ENCODE results near the gene THADA. TPM values are rescaled to one million over a fixed set of nuclear protein-coding genes. Genes with fewer than 3 reads are reported as not detected.

The THADA gene
- total RNA-seq, 1 experiment from 2014 or later = 20.1 TPM

DNA sequence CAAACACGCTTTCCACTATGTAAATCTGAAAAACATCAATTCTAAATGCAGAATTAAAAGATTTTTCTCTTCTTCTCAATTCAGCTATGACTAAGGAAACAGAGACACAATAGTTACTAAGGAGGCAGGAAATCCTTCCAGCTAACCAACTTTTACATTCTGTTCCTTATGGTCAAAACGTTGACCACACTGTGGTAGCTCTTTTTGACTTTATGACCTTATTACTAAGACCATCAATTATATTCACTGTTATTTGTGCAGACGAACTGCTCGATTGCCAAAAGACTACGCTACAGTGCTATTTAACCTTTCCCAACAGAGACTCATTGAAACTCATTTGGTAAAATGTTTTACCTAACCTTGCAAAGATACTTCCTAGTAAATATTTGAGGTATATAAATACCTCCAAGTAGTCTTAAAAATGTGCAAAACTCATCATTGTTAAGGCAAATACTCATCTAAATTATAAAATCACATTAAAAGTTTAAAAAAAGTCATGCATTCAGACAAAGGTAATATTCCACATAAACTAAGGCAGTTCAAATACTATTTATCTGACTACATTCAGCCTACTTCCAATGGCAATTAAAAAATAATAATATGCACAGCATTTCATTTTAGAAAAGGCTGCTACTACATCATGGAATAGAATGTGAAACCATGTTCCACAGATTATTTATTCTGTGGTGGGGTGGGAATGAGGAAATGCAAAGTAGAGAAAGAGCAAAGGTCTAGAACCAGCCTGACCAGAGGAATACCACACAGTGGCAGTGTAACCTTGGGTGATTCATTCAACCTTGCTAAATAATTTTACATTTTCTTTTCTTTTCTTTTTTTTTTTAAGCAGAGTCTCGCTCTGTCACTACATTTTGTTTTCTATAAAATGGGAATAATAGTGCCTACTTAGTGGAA is 139.9 kb downstream of the THADA start:
- Histone ChIP-seq H2BK12ac (ENCODE audit: insufficient read length, low read depth, low read length) (no peak overlapping the region), H3K9me3 (ENCODE audit: control insufficient read depth, low read depth, low read length) (no peaks in the 10 kb centered on the region), H3T11ph (ENCODE audit: low read length) (no peak overlapping the region), H3K79me1 (ENCODE audit: insufficient read depth, low read depth, low read length, poor library complexity, severe bottlenecking) (no peaks in the 10 kb centered on the region), H3K79me2 (ENCODE audit: insufficient read depth, low read length) (no peaks in the 10 kb centered on the region), H3K23ac (ENCODE audit: insufficient read length, low read depth, low read length) (no peak overlapping the region), H3K4me2 (ENCODE audit: insufficient read depth, insufficient read length, low read length) (no peak overlapping the region), H3K27me3 (ENCODE audit: insufficient read depth, low read length) (no peaks in the 10 kb centered on the region), H3K4me1 (ENCODE audit: insufficient read depth, low read length) (no peaks in the 10 kb centered on the region), H4K20me1 (ENCODE audit: control insufficient read depth, insufficient read depth, insufficient read length) (no peaks in the 10 kb centered on the region), H2AFZ (ENCODE audit: low read length) (no peak overlapping the region), H4K91ac (ENCODE audit: insufficient read length, low read depth, low read length) (no peak overlapping the region), H3K18ac (ENCODE audit: insufficient read length, low read depth, low read length) (no peak overlapping the region), H2BK5ac (ENCODE audit: insufficient read length, low read length) (no peak overlapping the region), H3K4ac (ENCODE audit: low read depth, low read length) (no peak overlapping the region), H2BK15ac (ENCODE audit: low read depth, low read length) (no peak overlapping the region), H2BK120ac (ENCODE audit: low read depth, low read length, poor library complexity, severe bottlenecking) (no peak overlapping the region), H3K14ac (ENCODE audit: insufficient read depth, low read length) (no peak overlapping the region), H2BK20ac (ENCODE audit: low read depth, low read length, poor library complexity, severe bottlenecking) (no peak overlapping the region), H4K5ac (ENCODE audit: insufficient read length, low read depth, low read length) (no peak overlapping the region), H2AK5ac (ENCODE audit: insufficient read length, low read length) (no peak overlapping the region), H3K23me2 (ENCODE audit: insufficient read length, low read depth, low read length, poor library complexity, severe bottlenecking) (no peaks in the 10 kb centered on the region), H3K27ac (ENCODE audit: insufficient read length, low read depth, low read length) (no peak overlapping the region), H4K8ac (replicated peaks; ENCODE audit: insufficient read length, low read depth, low read length) (no peak overlapping the region), H3K9ac (ENCODE audit: extremely low read depth, insufficient read length, low read length) (no peak overlapping the region), H3K56ac (ENCODE audit: insufficient read length, low read depth, low read length) (no peak overlapping the region)
- no CpG with 5 or more reads among the region's 6 CpGs for WGBS (ENCODE audit: extremely low coverage, insufficient read length, low lambda C conversion rate)
- no peak overlapping the region; a peak in 1 of 7 replicates for H3K27ac Mint-ChIP-seq
- no peak overlapping the region for H3K4me3 Mint-ChIP-seq
- no peak for DNase-seq
- TF ChIP-seq, protein P1, sequence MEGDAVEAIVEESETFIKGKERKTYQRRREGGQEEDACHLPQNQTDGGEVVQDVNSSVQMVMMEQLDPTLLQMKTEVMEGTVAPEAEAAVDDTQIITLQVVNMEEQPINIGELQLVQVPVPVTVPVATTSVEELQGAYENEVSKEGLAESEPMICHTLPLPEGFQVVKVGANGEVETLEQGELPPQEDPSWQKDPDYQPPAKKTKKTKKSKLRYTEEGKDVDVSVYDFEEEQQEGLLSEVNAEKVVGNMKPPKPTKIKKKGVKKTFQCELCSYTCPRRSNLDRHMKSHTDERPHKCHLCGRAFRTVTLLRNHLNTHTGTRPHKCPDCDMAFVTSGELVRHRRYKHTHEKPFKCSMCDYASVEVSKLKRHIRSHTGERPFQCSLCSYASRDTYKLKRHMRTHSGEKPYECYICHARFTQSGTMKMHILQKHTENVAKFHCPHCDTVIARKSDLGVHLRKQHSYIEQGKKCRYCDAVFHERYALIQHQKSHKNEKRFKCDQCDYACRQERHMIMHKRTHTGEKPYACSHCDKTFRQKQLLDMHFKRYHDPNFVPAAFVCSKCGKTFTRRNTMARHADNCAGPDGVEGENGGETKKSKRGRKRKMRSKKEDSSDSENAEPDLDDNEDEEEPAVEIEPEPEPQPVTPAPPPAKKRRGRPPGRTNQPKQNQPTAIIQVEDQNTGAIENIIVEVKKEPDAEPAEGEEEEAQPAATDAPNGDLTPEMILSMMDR (conservative IDR thresholded peaks at IDR 0.05) = no peak
- no peaks in the 10 kb centered on the region for H3K36me3 Mint-ChIP-seq (ENCODE audit: insufficient read depth in 1 of 3, low read depth in 3 of 3)
- H3K4me1 Mint-ChIP-seq = peaks cover 4 to 8% of the 10 kb centered on the region in 2 experiments
- no peaks in the 10 kb centered on the region for H3K27me3 Mint-ChIP-seq (ENCODE audit: low read depth)
- H3K9me3 Mint-ChIP-seq = no peaks in the 10 kb centered on the region

Measured in H9 (cell line).